ENCODE data around the gene COX17. TPM values are rescaled to one million over a fixed set of nuclear protein-coding genes. Genes with fewer than 3 reads are reported as not detected.

COX17 gene
- total RNA-seq, 2 donors from 2014 or later: 13.8 to 29.6 TPM

DNA sequence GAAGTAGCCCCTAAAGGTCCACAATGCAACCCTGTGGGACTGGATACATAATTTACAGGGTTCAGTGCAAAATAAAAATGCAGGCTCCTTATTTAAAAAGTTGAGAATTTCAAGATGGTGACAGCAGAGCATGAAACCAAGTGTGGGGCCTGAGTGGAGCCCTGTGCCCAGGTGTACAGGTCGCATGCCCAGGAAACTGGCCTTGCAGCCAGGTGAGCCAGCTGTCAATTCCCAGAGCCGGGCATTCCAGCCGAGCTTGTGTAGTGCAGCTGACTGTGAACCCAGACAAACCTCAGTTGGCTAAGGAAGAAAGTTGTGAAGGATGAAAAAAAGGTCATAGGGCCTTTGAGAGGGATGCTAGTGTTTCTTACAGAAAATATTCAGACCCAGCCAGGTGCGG, 44.4 kb downstream of the COX17 start:
- no peaks in the 10 kb centered on the region for H3K9me3 ChIP-seq
- no peaks in the 10 kb centered on the region for H3K27me3 ChIP-seq
- DNase-seq (peak; percentile 75 to 87 (median 84)), ATAC-seq (peak; percentile 85)
- peaks cover 13% of the 10 kb centered on the region for H3K4me1 ChIP-seq
- peak overlapping the region in 2 of 4 donors; percentile 22 to 64 for H3K27ac ChIP-seq
- intact Hi-C loops (cut with DNase I): no loop called here
- no peak overlapping the region for H3K4me3 ChIP-seq
- WGBS, 2 donors: 31 to 43% methylated on average over 4 of the region's 4 CpGs
- no peaks in the 10 kb centered on the region for H3K36me3 ChIP-seq (replicated peaks in 1 of 2; ENCODE audit: insufficient read depth in 1 of 2, low read depth in 2 of 2)
- TF ChIP-seq, protein P1, sequence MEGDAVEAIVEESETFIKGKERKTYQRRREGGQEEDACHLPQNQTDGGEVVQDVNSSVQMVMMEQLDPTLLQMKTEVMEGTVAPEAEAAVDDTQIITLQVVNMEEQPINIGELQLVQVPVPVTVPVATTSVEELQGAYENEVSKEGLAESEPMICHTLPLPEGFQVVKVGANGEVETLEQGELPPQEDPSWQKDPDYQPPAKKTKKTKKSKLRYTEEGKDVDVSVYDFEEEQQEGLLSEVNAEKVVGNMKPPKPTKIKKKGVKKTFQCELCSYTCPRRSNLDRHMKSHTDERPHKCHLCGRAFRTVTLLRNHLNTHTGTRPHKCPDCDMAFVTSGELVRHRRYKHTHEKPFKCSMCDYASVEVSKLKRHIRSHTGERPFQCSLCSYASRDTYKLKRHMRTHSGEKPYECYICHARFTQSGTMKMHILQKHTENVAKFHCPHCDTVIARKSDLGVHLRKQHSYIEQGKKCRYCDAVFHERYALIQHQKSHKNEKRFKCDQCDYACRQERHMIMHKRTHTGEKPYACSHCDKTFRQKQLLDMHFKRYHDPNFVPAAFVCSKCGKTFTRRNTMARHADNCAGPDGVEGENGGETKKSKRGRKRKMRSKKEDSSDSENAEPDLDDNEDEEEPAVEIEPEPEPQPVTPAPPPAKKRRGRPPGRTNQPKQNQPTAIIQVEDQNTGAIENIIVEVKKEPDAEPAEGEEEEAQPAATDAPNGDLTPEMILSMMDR (IDR thresholded peaks at IDR 0.05): no peak
- TF ChIP-seq POLR2A (IDR thresholded peaks at IDR 0.05): no peak

DNA sequence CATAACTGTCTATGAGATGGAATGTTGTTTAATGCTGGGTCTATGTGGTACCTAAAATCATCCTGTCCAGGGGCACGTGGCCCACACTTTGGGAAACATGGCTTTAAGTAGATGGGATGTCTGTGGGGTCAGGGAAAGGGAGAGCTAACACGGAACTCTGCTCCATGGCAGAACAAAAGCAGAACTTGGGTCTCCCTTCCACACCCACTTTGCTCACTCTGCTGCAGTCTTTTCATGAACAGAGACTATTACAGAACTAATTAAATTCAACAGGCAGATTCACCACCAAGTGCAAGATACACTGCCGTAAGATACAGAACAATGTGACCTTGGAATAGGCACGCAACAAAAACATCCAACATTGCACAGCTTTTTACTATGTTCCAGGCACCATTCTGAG, 45.0 kb downstream of the COX17 start:
- Histone ChIP-seq H3K4me3 (no peak overlapping the region), H3K9me3 (no peaks in the 10 kb centered on the region), H3K27ac (peak overlapping the region in 2 of 4 donors; percentile 22 to 64), H3K4me1 (peaks cover 13% of the 10 kb centered on the region), H3K36me3 (replicated peaks in 1 of 2; ENCODE audit: insufficient read depth in 1 of 2, low read depth in 2 of 2) (no peaks in the 10 kb centered on the region), H3K27me3 (no peaks in the 10 kb centered on the region)
- ATAC-seq (no peak), DNase-seq (no peak)
- intact Hi-C loops (cut with DNase I): no loop called here
- TF ChIP-seq, protein P1 (IDR thresholded peaks at IDR 0.05): no peak
- TF ChIP-seq POLR2A (IDR thresholded peaks at IDR 0.05): no peak
- WGBS, 2 donors: 64 to 70% methylated on average over 4 of the region's 4 CpGs

DNA sequence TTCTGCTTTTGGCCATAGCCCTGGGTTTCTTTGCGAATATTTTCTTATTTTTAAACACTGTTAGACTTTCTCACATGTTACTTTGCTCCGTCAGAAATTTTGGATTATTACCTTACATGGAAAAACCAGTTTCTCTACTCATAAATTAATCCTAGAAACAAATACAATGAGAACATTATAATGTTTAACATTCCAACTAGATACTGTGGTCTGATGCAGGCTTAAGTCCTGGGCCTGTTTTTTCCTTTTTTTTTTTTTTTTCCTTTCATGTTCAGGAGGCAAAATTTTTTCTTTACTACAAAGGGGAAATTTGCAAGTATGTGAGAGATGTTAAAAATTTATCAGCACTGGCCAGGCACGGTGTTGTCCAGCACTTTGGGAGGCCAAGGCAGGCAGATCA, 45.7 kb downstream of the COX17 start:
- no peak overlapping the region for H3K4me3 ChIP-seq
- DNase-seq (no peak), ATAC-seq (no peak)
- H3K36me3 ChIP-seq (replicated peaks in 1 of 2; ENCODE audit: insufficient read depth in 1 of 2, low read depth in 2 of 2): no peaks in the 10 kb centered on the region
- no peaks in the 10 kb centered on the region for H3K9me3 ChIP-seq
- intact Hi-C loops (cut with DNase I): no loop called here
- TF ChIP-seq, protein P1 (IDR thresholded peaks at IDR 0.05): no peak
- no peak for TF ChIP-seq POLR2A (IDR thresholded peaks at IDR 0.05)
- WGBS, 2 donors: 56 to 57% methylated on average over 3 of the region's 3 CpGs
- peaks cover 13% of the 10 kb centered on the region for H3K4me1 ChIP-seq
- H3K27me3 ChIP-seq: no peaks in the 10 kb centered on the region
- peak overlapping the region in 1 of 4 donors; percentile 13 for H3K27ac ChIP-seq

DNA sequence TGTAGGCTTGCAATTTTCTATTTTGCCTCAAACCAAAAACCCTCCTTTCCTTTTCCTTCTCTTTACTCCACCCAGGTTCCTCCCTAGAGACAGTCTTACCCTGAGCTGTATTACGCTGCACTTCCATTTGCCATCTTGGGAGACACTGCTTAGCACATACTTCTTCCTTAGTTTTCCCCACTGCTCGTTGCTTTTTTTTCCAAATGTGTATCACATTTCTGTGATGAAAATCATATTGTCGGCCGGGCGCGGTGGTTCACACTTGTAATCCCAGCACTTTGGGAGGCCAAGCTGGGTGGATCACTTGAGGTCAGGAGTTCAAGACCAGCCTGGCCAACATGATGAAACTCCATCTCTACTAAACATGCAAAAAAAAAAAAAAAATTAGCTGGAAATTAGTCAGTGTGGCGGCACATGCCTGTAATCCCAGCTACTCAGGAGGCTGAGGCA, 46.3 kb downstream of the COX17 start:
- Histone ChIP-seq H3K36me3 (replicated peaks in 1 of 2; ENCODE audit: insufficient read depth in 1 of 2, low read depth in 2 of 2) (no peaks in the 10 kb centered on the region), H3K27ac (peak overlapping the region in 1 of 4 donors; percentile 13), H3K27me3 (no peaks in the 10 kb centered on the region), H3K4me1 (peaks cover 13% of the 10 kb centered on the region), H3K9me3 (no peaks in the 10 kb centered on the region), H3K4me3 (no peak overlapping the region)
- WGBS, 2 donors: 88 to 94% methylated on average over 7 of the region's 7 CpGs
- ATAC-seq (no peak), DNase-seq (no peak)
- intact Hi-C loops (cut with DNase I): no loop called here
- TF ChIP-seq, protein P1 (IDR thresholded peaks at IDR 0.05): no peak
- no peak for TF ChIP-seq POLR2A (IDR thresholded peaks at IDR 0.05)

DNA sequence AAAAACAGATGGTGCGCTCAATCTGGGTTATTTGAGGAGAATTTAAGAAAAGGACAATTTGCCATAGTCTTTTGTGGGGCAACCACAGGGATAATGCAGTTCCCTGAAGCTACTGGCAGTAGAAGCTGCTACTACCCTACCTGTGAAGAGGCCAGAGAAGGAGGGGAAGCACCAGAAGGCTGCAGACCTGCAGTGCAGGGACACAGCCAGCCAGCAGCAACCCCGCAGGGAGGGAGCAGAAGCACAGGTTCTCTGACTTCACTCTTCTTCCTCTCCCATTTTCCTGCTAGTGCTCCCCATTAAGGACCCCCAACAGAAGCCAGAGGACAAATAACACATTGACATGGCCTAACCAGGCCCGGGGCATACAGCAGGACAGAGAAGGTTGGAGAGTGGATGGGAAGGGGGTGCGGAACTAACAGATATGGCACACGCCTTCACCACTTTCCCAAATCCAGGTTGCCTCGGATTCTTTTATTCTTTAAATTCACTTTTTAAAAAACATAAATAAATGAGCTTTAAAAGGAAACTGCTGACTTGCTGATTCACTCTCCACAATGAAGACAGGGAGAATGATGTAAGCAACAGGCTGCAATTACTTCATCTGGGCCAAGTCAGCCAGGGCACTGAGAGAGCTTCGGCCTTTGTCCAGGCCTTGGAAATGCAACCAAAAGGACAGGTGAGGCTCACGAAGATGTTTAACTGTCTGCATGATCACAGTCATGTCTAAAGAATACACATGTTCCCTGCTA, 46.9 kb downstream of the COX17 start:
- H3K9me3 ChIP-seq: no peaks in the 10 kb centered on the region
- intact Hi-C loops (cut with DNase I): no loop called here
- H3K36me3 ChIP-seq (replicated peaks in 1 of 2; ENCODE audit: insufficient read depth in 1 of 2, low read depth in 2 of 2): no peaks in the 10 kb centered on the region
- ATAC-seq: no peak
- H3K27me3 ChIP-seq: no peaks in the 10 kb centered on the region
- H3K27ac ChIP-seq: no peak overlapping the region
- peak in 1 of 4 donors; percentile 24 for DNase-seq
- WGBS, 2 donors: 87 to 91% methylated on average over 8 of the region's 8 CpGs
- TF ChIP-seq, protein P1 (IDR thresholded peaks at IDR 0.05): no peak
- TF ChIP-seq POLR2A (IDR thresholded peaks at IDR 0.05): no peak
- H3K4me1 ChIP-seq: peaks cover 13% of the 10 kb centered on the region
- no peak overlapping the region for H3K4me3 ChIP-seq
